Neural progenitor cell (in vitro differentiated cells): ENCODE data around the gene PNPLA6. TPM values are rescaled to one million over a fixed set of nuclear protein-coding genes. Genes with fewer than 3 reads are reported as not detected.

Source experiments
- DNase-seq: peaks from one replicate; pipeline ENCODE4 v3.0.0-alpha.2; 2016; ENCODE audit warnings: low spot score
- H2AFZ ChIP-seq: fragments of 200-600 bp; sonication (generic); replicated peaks from 2 replicates; pipeline ENCODE4 v1.6.1; 2016; ENCODE audit warnings: antibody characterized with exemption
- H3F3A ChIP-seq: fragments of 200-600 bp; sonication (generic); 2 replicates; pipeline ENCODE4 v1.6.1; 2016; ENCODE audit warnings: antibody characterized with exemption, low read depth
- H3K27ac ChIP-seq: fragments of 200-600 bp; sonication (generic); 2 replicates; pipeline ENCODE4 v1.5.1; 2016; ENCODE audit warnings: mild to moderate bottlenecking
- H3K27me3 ChIP-seq: fragments of 200-600 bp; sonication (generic); 2 replicates; pipeline ENCODE4 v1.6.1; 2016; ENCODE audit warnings: mild to moderate bottlenecking, moderate library complexity
- H3K36me3 ChIP-seq: fragments of 200-600 bp; sonication (generic); 2 replicates; pipeline ENCODE4 v1.5.1; 2016
- H3K4me1 ChIP-seq: fragments of 200-600 bp; sonication (generic); 2 replicates; pipeline ENCODE4 v1.6.1; 2016; ENCODE audit warnings: mixed run types
- H3K4me2 ChIP-seq: fragments of 200-600 bp; sonication (generic); 2 replicates; pipeline ENCODE4 v1.6.1; 2016
- H3K4me3 ChIP-seq: fragments of 200-600 bp; sonication (generic); 2 replicates; pipeline ENCODE4 v1.5.1; 2016
- H3K79me2 ChIP-seq: fragments of 200-600 bp; sonication (generic); 2 replicates; pipeline ENCODE4 v1.6.1; 2016; ENCODE audit warnings: low read depth
- H3K9ac ChIP-seq: fragments of 200-600 bp; sonication (generic); 2 replicates; pipeline ENCODE4 v1.6.1; 2016
- H3K9me3 ChIP-seq: fragments of 200-600 bp; sonication (generic); 2 replicates; pipeline ENCODE4 v1.5.1; 2016; ENCODE audit warnings: low read depth
- H4K20me1 ChIP-seq: fragments of 200-600 bp; sonication (generic); 2 replicates; pipeline ENCODE4 v1.6.1; 2016; ENCODE audit warnings: low read depth
- H3K27ac Mint-ChIP-seq: 3 replicates; pipeline ENCODE4 v1.8.0; 2021; ENCODE audit warnings: mixed read lengths
- H3K27me3 Mint-ChIP-seq: 2 replicates; pipeline ENCODE4 v1.8.0; 2022; ENCODE audit warnings: low read depth, mild to moderate bottlenecking, inconsistent platforms, moderate library complexity, mixed read lengths; ENCODE audit not compliant: insufficient read depth
- H3K36me3 Mint-ChIP-seq: 3 replicates; pipeline ENCODE4 v1.8.0; 2021; ENCODE audit warnings: mixed read lengths
- H3K4me1 Mint-ChIP-seq: 3 replicates; pipeline ENCODE4 v1.8.0; 2021; ENCODE audit warnings: mixed read lengths
- H3K4me3 Mint-ChIP-seq: 3 replicates; pipeline ENCODE4 v1.8.0; 2021; ENCODE audit warnings: mild to moderate bottlenecking, moderate library complexity, mixed read lengths
- H3K9me3 Mint-ChIP-seq: 3 replicates; pipeline ENCODE4 v1.8.0; 2020; ENCODE audit warnings: mixed read lengths
- CTCF ChIP-seq: fragments of 200-600 bp; sonication (generic); IDR thresholded peaks from 2 replicates; pipeline ENCODE4 v1.5.1; 2017; ENCODE audit warnings: antibody characterized with exemption, mild to moderate bottlenecking
- EZH2 ChIP-seq: fragments of 200-600 bp; sonication (generic); IDR thresholded peaks from 2 replicates; pipeline ENCODE4 v1.6.1; 2017; ENCODE audit warnings: antibody characterized with exemption, mild to moderate bottlenecking, moderate library complexity
- EZH2phosphoT487 ChIP-seq: fragments of 200-600 bp; sonication (generic); IDR thresholded peaks from 2 replicates; pipeline ENCODE4 v1.6.1; 2017; ENCODE audit warnings: antibody characterized with exemption
- total RNA-seq: library from RNA; depleted of rRNA; stranded (reverse); fragments of >200 nt; gene quantifications from 2 replicates; pipeline ENCODE4 v1.2.3, GENCODE V29; 2015; ENCODE audit warnings: low replicate concordance

Gene PNPLA6
- total RNA-seq, 1 donor from 2014 or later = 25.5 TPM

GRCh38 chr19:7564866-7565265 is 29.3 kb downstream of the PNPLA6 start:
- Histone ChIP-seq H2AFZ (no peak overlapping the region), H3K4me3 (no peak overlapping the region), H4K20me1 (peaks cover 3% of the 10 kb centered on the region), H3K4me2 (no peak overlapping the region), H3K27me3 (no peaks in the 10 kb centered on the region), H3K79me2 (no peaks in the 10 kb centered on the region), H3K9me3 (no peaks in the 10 kb centered on the region), H3K9ac (no peak overlapping the region), H3K27ac (no peak overlapping the region), H3K4me1 (no peaks in the 10 kb centered on the region), H3F3A (no peaks in the 10 kb centered on the region), H3K36me3 (no peaks in the 10 kb centered on the region)
- Mint-ChIP-seq H3K9me3 (no peaks in the 10 kb centered on the region), H3K27me3 (peaks cover 7% of the 10 kb centered on the region), H3K36me3 (peaks cover 4% of the 10 kb centered on the region), H3K4me1 (no peaks in the 10 kb centered on the region), H3K4me3 (no peak overlapping the region), H3K27ac (no peak overlapping the region)
- TF ChIP-seq EZH2phosphoT487 (no peak), CTCF (no peak), EZH2 (no peak)
- no peak for DNase-seq

GRCh38 chr19:7565332-7565731 is 29.8 kb downstream of the PNPLA6 start:
- no peaks in the 10 kb centered on the region for H3K36me3 ChIP-seq
- H3K79me2 ChIP-seq = no peaks in the 10 kb centered on the region
- Mint-ChIP-seq H3K27me3 (peaks cover 7% of the 10 kb centered on the region), H3K4me1 (no peaks in the 10 kb centered on the region), H3K9me3 (no peaks in the 10 kb centered on the region), H3K4me3 (no peak overlapping the region), H3K27ac (no peak overlapping the region), H3K36me3 (peaks cover 1% of the 10 kb centered on the region)
- peaks cover 3% of the 10 kb centered on the region for H4K20me1 ChIP-seq
- no peak overlapping the region for H3K4me2 ChIP-seq
- H2AFZ ChIP-seq = no peak overlapping the region
- H3F3A ChIP-seq = no peaks in the 10 kb centered on the region
- no peak for DNase-seq
- H3K4me1 ChIP-seq = no peaks in the 10 kb centered on the region
- no peaks in the 10 kb centered on the region for H3K27me3 ChIP-seq
- H3K4me3 ChIP-seq = no peak overlapping the region
- H3K9ac ChIP-seq = no peak overlapping the region
- TF ChIP-seq CTCF (no peak), EZH2phosphoT487 (no peak), EZH2 (no peak)
- H3K9me3 ChIP-seq = no peaks in the 10 kb centered on the region
- no peak overlapping the region for H3K27ac ChIP-seq

- Histone ChIP-seq H3K9me3 (no peaks in the 10 kb centered on the region), H3K4me3 (no peak overlapping the region), H3K79me2 (no peaks in the 10 kb centered on the region), H3K9ac (no peak overlapping the region), H3F3A (no peaks in the 10 kb centered on the region), H3K4me1 (no peaks in the 10 kb centered on the region), H3K36me3 (no peaks in the 10 kb centered on the region), H4K20me1 (no peaks in the 10 kb centered on the region), H3K4me2 (no peak overlapping the region), H3K27me3 (no peaks in the 10 kb centered on the region), H2AFZ (no peak overlapping the region), H3K27ac (no peak overlapping the region)
- Mint-ChIP-seq H3K9me3 (no peaks in the 10 kb centered on the region), H3K27ac (no peak overlapping the region), H3K4me3 (no peak overlapping the region), H3K4me1 (no peaks in the 10 kb centered on the region), H3K36me3 (no peaks in the 10 kb centered on the region), H3K27me3 (peaks cover 5% of the 10 kb centered on the region)
- TF ChIP-seq CTCF = no peak
- no peak for TF ChIP-seq EZH2phosphoT487
- no peak for TF ChIP-seq EZH2
- DNase-seq = no peak
These were observed 35.2 kb downstream of the PNPLA6 start for GRCh38 chr19:7570761-7571160.
